GM18873 (cell line): ENCODE measurements around the gene CHCHD3.
"Not testable (repeated sequence)": the region's sequence is repeated elsewhere in the genome, so short reads cannot be mapped to it uniquely, and the experiment has no call there.

Experiments
- ATAC-seq: cut with Tn5 transposase; IDR thresholded peaks from one replicate; pipeline ENCODE4 v1.9.1; 2021; ENCODE audit warnings: mild to moderate bottlenecking, moderate library complexity, moderate number of reproducible peaks; ENCODE audit not compliant: unreplicated experiment, low FRiP score

CHCHD3 gene

DNA sequence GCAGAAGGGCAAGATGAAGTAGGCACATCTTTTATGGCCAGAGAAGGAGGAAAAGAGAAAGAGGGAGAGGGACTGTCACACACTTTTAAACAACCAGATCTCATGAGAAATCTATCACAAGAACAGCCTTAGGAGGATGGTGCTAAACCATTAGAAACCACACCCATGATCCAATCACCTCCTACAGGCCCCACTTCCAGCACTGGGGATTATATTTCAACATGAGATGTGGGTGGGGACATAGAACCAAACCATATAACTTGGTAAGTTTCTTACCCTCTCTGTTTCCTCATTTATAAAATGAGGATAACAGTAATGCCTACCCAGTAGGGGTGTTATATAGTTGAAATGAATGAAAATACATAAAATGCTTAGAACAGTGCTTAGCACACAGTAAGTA, 66.0 kb downstream of the CHCHD3 start:
- ATAC-seq = no peak

- ATAC-seq = no peak
Observed at GRCh38 chr7:133011746-133012145, 70.1 kb downstream of the CHCHD3 start.

GRCh38 chr7:133009426-133010252, 72.3 kb downstream of the CHCHD3 start:
- no peak for ATAC-seq

- no peak for ATAC-seq
Observed at GRCh38 chr7:133007961-133008360, 73.9 kb downstream of the CHCHD3 start.

DNA sequence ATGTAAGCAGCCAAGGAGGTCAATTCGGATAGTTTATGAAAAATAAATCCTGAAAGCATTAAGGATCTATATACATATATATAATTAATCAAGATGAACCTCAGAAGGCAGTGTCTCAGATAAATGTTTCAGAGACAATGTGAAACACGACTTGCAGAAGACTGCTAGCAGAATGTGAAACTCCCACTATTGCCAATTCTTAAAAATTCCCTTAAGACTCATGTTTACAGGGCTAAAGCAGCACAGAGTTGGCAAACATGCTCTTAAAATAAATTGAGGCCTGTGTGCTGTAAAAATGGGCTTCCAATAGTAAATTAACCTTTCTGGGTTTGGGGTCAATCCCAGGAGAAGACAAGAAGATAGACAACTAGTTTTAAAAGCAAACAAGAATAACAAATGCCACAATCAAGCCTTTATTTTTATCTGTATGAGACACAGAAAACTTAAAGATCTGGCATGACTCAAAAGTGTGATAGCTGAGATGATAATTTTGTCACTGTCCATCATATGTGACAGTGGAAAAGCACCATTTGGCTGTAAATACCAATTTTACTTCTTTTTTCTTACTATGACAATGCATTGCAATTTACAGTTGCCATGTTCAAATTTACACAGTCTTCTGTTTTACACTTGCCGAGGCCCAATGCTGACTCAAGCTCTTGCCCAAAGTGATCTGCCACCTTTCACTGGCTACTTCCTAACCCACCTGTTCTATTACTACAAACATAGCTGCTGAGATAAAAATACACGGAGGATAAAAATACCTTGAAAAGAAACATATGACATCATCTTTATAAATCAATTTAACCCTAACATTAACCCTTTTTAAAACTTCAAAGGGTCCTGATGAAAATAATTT, 78.6 kb downstream of the CHCHD3 start:
- ATAC-seq = no peak

DNA sequence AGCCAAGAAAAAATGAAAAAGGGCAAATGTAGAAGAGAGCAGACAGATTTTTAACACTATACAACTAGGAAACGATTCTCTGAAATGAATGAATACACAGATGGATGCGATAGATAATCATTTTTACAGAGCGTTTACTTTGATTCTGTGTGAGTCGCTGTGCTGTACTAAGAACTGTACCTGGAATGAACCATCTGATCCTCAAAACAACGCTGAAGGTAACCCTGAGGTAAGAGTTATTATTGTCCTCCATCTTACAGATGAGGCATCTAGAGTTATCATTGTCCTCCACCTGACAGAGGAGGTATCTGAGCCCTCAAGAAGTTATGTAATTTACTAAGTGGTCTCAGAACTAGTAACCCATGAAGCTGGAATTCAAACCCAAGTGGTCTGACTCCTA, 80.2 kb downstream of the CHCHD3 start:
- ATAC-seq = no peak

- ATAC-seq = no peak
Observed at GRCh38 chr7:132999845-133000244, 82.0 kb downstream of the CHCHD3 start.

DNA sequence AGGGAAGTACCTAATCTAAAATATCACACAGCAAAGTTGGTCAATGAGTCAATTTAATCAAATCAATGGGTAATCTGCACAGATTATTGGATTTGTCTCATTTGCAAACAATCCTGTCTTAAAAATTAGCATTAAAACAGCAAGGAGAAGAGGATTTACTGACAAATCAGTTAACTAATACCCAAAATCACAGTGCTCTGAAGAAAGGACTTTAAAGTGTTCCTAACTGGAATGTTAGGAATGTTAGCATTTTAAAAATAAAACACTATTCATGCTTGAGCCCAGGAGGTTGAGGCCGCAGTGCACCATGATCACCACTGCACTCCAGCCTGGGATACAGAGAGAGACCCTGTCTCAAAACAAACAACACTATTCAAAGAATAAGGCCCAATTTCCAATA, 83.1 kb downstream of the CHCHD3 start:
- no peak for ATAC-seq

- no peak for ATAC-seq
Observed at GRCh38 chr7:132997505-132997904, 84.4 kb downstream of the CHCHD3 start.

DNA sequence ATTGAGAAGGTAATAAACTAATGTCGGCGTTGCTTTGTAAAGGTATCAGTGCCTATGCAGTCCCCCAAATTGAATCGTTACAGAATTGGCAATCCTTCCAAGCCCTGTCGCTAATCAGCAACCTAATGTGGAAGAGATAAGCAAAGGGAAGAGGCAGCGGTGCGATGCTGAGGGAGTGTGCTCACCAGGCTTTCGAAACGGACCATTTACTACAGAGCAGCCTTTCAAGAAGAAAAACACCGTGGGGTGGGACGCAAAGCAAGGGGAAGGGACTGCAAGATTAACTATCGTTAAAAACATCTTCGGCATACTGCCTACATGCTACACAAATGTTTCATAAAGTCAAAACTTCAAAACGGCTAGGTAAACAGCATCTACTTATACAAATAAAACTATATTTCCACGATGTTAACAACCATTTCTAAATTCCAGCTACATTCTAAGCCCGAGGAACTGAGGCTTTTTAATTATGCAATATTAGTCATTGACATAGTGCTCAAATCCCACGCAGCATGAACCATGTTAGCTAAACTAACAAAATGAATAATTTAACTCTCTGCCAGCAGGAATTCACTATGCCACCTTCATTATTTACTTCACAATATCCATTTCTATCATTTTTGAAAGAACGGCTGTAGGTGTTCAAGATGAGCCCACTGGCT, 85.2 kb downstream of the CHCHD3 start:
- no peak for ATAC-seq

DNA sequence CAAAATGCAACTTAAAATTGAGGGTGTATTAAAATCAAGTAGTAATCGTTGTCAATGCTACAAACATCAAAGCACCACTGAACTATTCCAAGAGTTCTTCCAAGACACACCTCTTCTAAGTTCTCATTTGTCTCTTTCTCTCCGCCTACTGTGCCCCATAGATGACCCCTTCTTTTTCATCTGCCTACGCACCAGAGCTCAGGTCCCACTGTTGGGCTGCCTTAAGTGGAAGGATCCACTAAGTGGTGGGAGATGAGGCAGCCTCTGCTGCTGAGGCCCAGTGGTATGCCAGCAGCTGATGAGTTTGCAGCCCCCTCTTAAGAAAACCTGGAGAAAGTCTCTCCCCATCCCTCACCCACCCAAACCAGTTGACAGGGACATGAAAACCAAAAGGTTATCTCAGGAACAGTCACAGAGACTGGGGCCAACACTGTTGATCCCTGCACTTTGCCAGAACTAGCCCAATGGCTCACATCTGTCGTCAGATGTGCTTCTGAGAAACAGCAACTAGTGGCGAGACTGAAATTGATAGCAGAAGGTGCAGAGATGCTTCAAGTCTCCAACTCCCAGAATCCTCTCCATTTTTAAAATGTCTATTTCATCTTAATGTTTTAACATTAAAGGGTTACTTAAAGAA, 88.4 kb downstream of the CHCHD3 start:
- no peak for ATAC-seq

- no peak for ATAC-seq
Observed at GRCh38 chr7:132991615-132992587, 90.0 kb downstream of the CHCHD3 start.

- ATAC-seq = no peak
Observed at GRCh38 chr7:132988117-132988516, 93.8 kb downstream of the CHCHD3 start.

GRCh38 chr7:132980402-132980801, 101.5 kb downstream of the CHCHD3 start:
- no peak for ATAC-seq

- no peak for ATAC-seq
Observed at GRCh38 chr7:132979524-132979923, 102.4 kb downstream of the CHCHD3 start.

- no peak for ATAC-seq
Observed at GRCh38 chr7:132977234-132977633, 104.7 kb downstream of the CHCHD3 start.

DNA sequence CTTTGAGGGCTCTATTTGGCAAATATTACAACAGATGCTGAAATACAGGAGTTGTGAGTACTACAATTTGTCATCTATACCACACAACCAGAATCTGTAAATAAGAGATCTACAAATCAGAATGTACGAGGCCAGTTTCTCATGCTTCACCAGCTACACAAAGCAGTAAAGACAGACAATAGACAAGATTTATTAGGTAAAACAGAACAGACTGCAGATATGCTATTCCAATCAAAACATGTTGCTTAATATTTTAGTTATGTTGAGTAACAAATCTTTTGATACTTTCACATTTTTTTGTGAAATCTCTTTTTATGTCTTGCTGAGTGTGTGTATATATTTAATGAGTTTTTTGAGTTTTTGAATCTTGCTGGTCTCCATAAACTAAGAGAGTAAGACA, 109.1 kb downstream of the CHCHD3 start:
- no peak for ATAC-seq

DNA sequence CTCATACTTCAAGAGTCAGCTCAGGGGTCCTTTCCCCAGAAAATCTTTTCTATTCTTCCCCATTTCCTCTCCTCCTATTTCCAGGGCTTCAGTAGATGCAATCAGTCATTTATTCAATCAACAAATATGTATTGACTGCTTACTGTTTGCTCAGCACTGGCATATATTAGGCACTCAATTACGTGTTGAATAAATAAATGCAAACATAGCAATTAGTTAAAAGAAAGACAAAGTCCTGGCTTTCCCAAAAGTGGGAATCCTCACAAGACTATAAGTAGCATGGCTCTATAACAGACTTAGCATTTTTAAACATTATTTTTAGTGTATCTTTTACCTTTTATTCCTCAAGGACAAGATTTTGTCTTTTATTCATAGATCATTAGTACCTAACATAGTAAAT, 111.6 kb downstream of the CHCHD3 start:
- ATAC-seq = no peak

- no peak for ATAC-seq
Observed at GRCh38 chr7:132969520-132969919, 112.4 kb downstream of the CHCHD3 start.

- not testable (repeated sequence) for ATAC-seq
Observed at GRCh38 chr7:132967470-132967848, 114.4 kb downstream of the CHCHD3 start.
